Endothelial cell of umbilical vein (primary cell): Measurements from ENCODE around the gene HES6. TPM values are rescaled to one million over a fixed set of nuclear protein-coding genes. Genes with fewer than 3 reads are reported as not detected.

Experiments used
- BruUV-seq: library from RNA; stranded (reverse); fragments of 400-500 nt; replicated peaks from 2 replicates; lab custom pipeline; 2021; lab: Mats Ljungman, UMichigan
- CTCF ChIA-PET: fragments of 300-600, 350-600 bp; sonication (Branson Sonifier 250); formaldehyde crosslinking; loops from one replicate; lab custom pipeline; 2021; ENCODE audit warnings: antibody characterized with exemption, inconsistent platforms; lab: Charles Lee
- POLR2A ChIA-PET: fragments of 300-600, 350-600 bp; sonication (Branson Sonifier 250); formaldehyde crosslinking; loops from one replicate; lab custom pipeline; 2021; ENCODE audit warnings: antibody characterized with exemption, inconsistent platforms; lab: Charles Lee
- DNase-seq: peaks from one replicate; pipeline ENCODE4 v3.0.0-alpha.2; 2011; ENCODE audit warnings: low read depth, low spot score
- FAIRE-seq: peaks from 2 replicates; lab custom pipeline; 2011; peaks lifted over from hg19 to GRCh38; lab: Jason Lieb, UNC
- H2AFZ ChIP-seq: 2 replicates; pipeline ENCODE4 v1.6.0; 2012; ENCODE audit warnings: low read depth, low read length, control low read depth, inconsistent platforms
- H3K27ac ChIP-seq: 2 replicates; pipeline ENCODE4 v1.5.1; 2011; ENCODE audit warnings: low read depth, mild to moderate bottlenecking, control low read depth, low read length, moderate library complexity; ENCODE audit not compliant: insufficient read depth
- H3K27me3 ChIP-seq, 2 experiments: 2 replicates each; pipeline versions ENCODE4 v1.6.0 to v1.6.1; 2011; ENCODE audit warnings: low read length in 2 of 2, mixed read lengths in 1 of 2; ENCODE audit not compliant: control insufficient read depth in 2 of 2, insufficient read depth in 2 of 2
- H3K36me3 ChIP-seq, 2 experiments: 2 replicates in 1 of 2; 3 replicates in 1 of 2; pipeline ENCODE4 v1.5.1; 2011; ENCODE audit warnings: low read length in 2 of 2, mild to moderate bottlenecking in 1 of 2, moderate library complexity in 1 of 2; ENCODE audit not compliant: control insufficient read depth in 2 of 2, insufficient read depth in 2 of 2; ENCODE audit errors: extremely low read depth in 1 of 2
- H3K4me1 ChIP-seq: 3 replicates; pipeline ENCODE4 v1.5.1; 2011; ENCODE audit warnings: mild to moderate bottlenecking, low read length; ENCODE audit not compliant: control insufficient read depth, insufficient read depth; ENCODE audit errors: extremely low read depth
- H3K4me2 ChIP-seq: 2 replicates; pipeline ENCODE4 v1.6.1; 2011; ENCODE audit warnings: low read length, control low read depth, mixed read lengths; ENCODE audit not compliant: insufficient read depth
- H3K4me3 ChIP-seq, 3 experiments: fragments of 200-600 bp in 1 of 3; sonication (generic), shearing (Covaris generic) in 1 of 3; replicated peaks in 1 of 3; 2 replicates each; pipeline ENCODE4 v1.5.1; 2011 to 2016; ENCODE audit warnings: control low read depth in 3 of 3, low read length in 3 of 3, mild to moderate bottlenecking in 2 of 3, inconsistent platforms in 1 of 3, low read depth in 1 of 3, moderate library complexity in 1 of 3; ENCODE audit not compliant: insufficient read depth in 1 of 3
- H3K79me2 ChIP-seq: 2 replicates; pipeline ENCODE4 v1.6.0; 2012; ENCODE audit warnings: low read length, inconsistent platforms; ENCODE audit not compliant: control insufficient read depth, insufficient read depth
- H3K9ac ChIP-seq: replicated peaks from 2 replicates; pipeline ENCODE3; 2011; ENCODE audit warnings: low read length, control low read depth; ENCODE audit not compliant: insufficient read depth; ENCODE audit errors: extremely low read depth
- H3K9me1 ChIP-seq: replicated peaks from 3 replicates; pipeline ENCODE4 v1.6.0; 2011; ENCODE audit warnings: mild to moderate bottlenecking, low read length; ENCODE audit not compliant: control insufficient read depth, insufficient read depth; ENCODE audit errors: extremely low read depth
- H3K9me3 ChIP-seq: replicated peaks from 2 replicates; pipeline ENCODE4 v1.5.1; 2012; ENCODE audit warnings: low read length, inconsistent platforms; ENCODE audit not compliant: control insufficient read depth, insufficient read depth
- H4K20me1 ChIP-seq: replicated peaks from 2 replicates; pipeline ENCODE3; 2011; ENCODE audit warnings: mild to moderate bottlenecking, low read length; ENCODE audit not compliant: control insufficient read depth, insufficient read depth; ENCODE audit errors: extremely low read depth
- EZH2 ChIP-seq: IDR thresholded peaks from 2 replicates; pipeline ENCODE4 v1.6.1; 2012; ENCODE audit warnings: borderline replicate concordance, low read depth, mild to moderate bottlenecking, moderate library complexity, low read length, inconsistent platforms; ENCODE audit not compliant: severe bottlenecking
- FOS ChIP-seq: IDR thresholded peaks from 2 replicates; pipeline ENCODE4 v1.6.1; 2011; ENCODE audit warnings: mild to moderate bottlenecking, low read length, moderate library complexity, borderline replicate concordance; ENCODE audit not compliant: insufficient read depth
- MYC ChIP-seq: IDR thresholded peaks from one replicate; pipeline ENCODE4 v1.6.1; 2011; ENCODE audit warnings: mild to moderate bottlenecking, low read depth, low read length
- POLR2A ChIP-seq: IDR thresholded peaks from 2 replicates; pipeline ENCODE4 v1.6.1; 2012; ENCODE audit warnings: low read depth, mild to moderate bottlenecking, control low read depth, low read length
- POLR2AphosphoS5 ChIP-seq: IDR thresholded peaks from 2 replicates; pipeline ENCODE4 v1.6.1; 2012; ENCODE audit warnings: low read depth, mild to moderate bottlenecking, control low read depth, low read length, moderate library complexity; ENCODE audit not compliant: insufficient read depth
- dilution Hi-C: fragments of 300-500 bp; cut with MboI; formaldehyde crosslinking; loops from one replicate; pipeline ENCODE4 v1.15.0; 2019; ENCODE audit warnings: low sequenced_read_pairs; ENCODE audit not compliant: extremely low pct_ligation_motif_present
- intact Hi-C: fragments of 100-400 bp; cut with micrococcal nuclease; formaldehyde crosslinking; loops from one replicate; pipeline ENCODE4 v1.10.0; 2022
- polyA plus RNA-seq, 4 experiments: library from polyadenylated mRNA; depleted of rRNA in 3 of 4; stranded (reverse) in 3 of 4; unstranded in 1 of 4; fragments of >200 nt; gene quantifications; 2 replicates each; pipeline versions ENCODE4 v1.2.1 to v1.2.3, GENCODE V29; 2011 to 2012; ENCODE audit warnings: missing spikeins in 1 of 4
- total RNA-seq: library from RNA; stranded (reverse); gene quantifications from 2 replicates; pipeline ENCODE4 v1.2.3, GENCODE V29; 2021
- TF ChIP-seq, protein P1 (sequence below), 2 donors: IDR thresholded peaks; 1 replicate in 1 of 2; 2 replicates in 1 of 2; pipeline ENCODE4 v1.5.1; 2011; ENCODE audit warnings: low read length in 2 of 2, mild to moderate bottlenecking in 2 of 2, moderate library complexity in 2 of 2, control low read depth in 1 of 2, inconsistent platforms in 1 of 2, low read depth in 1 of 2; ENCODE audit not compliant: insufficient read depth in 1 of 2; ENCODE audit errors: extremely low read depth in 1 of 2

Gene HES6
- total and polyA plus RNA-seq, 2 donors (not counting 3 experiments of a cell fraction or from before 2014, with no cell fraction given), result 2.2 to 5.1 TPM

DNA sequence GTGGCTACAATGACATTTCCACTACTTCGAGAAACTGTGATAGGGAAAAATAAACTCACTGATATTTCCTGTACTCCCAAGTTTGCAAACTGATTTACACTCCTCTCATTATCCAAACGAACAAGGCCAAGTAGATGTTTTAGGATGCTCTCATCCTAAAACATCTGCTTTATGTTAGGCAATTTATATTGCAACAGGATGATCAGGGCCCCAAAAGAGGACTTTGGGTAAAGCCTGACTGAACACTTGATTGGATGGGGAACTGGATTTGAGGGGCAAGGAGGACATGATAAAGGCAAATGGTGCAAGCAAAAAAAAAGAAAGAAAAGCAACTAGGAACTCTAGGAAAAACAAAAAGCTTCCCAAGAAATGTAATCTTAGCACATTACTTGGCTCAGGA lies 2.1 kb upstream of the HES6 start:
- H3K27ac ChIP-seq, result no peak overlapping the region
- H3K4me1 ChIP-seq, result peaks cover 3% of the 10 kb centered on the region
- ChIA-PET POLR2A (no interaction called here), CTCF (interaction anchor here (1.4 kb wide), 1 partner anchor 21 kb away, joined by 5 read pairs; no protein-coding TSS in a partner anchor)
- BruUV-seq, result no TSS peak
- H4K20me1 ChIP-seq, result no peaks in the 10 kb centered on the region
- no peaks in the 10 kb centered on the region for H3K79me2 ChIP-seq
- intact Hi-C loops (loop anchor here (10.0 kb wide), 1 partner anchor 277 kb away; the partner anchor contains the start of gene UBE2F), dilution Hi-C loops (no loop called here)
- H3K9me3 ChIP-seq, result no peaks in the 10 kb centered on the region
- TF ChIP-seq MYC (no peak), POLR2A (no peak), EZH2 (no peak), FOS (no peak), POLR2AphosphoS5 (no peak)
- TF ChIP-seq, protein P1, sequence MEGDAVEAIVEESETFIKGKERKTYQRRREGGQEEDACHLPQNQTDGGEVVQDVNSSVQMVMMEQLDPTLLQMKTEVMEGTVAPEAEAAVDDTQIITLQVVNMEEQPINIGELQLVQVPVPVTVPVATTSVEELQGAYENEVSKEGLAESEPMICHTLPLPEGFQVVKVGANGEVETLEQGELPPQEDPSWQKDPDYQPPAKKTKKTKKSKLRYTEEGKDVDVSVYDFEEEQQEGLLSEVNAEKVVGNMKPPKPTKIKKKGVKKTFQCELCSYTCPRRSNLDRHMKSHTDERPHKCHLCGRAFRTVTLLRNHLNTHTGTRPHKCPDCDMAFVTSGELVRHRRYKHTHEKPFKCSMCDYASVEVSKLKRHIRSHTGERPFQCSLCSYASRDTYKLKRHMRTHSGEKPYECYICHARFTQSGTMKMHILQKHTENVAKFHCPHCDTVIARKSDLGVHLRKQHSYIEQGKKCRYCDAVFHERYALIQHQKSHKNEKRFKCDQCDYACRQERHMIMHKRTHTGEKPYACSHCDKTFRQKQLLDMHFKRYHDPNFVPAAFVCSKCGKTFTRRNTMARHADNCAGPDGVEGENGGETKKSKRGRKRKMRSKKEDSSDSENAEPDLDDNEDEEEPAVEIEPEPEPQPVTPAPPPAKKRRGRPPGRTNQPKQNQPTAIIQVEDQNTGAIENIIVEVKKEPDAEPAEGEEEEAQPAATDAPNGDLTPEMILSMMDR (IDR thresholded peaks at IDR 0.05; ENCODE audit: extremely low read depth in 1 of 2, insufficient read depth in 1 of 2, low read depth in 1 of 2, low read length in 2 of 2), result no peak
- FAIRE-seq (no peak), DNase-seq (no peak)
- no peak overlapping the region for H3K4me2 ChIP-seq
- no peak overlapping the region for H3K9ac ChIP-seq
- no peaks in the 10 kb centered on the region for H3K36me3 ChIP-seq
- no peaks in the 10 kb centered on the region for H3K9me1 ChIP-seq
- no peak overlapping the region for H3K4me3 ChIP-seq
- H2AFZ ChIP-seq, result no peak overlapping the region
- peaks cover 4 to 5% of the 10 kb centered on the region in 2 experiments for H3K27me3 ChIP-seq
